ENCODE results near the gene RAP1GAP. TPM values are rescaled to one million over a fixed set of nuclear protein-coding genes. Genes with fewer than 3 reads are reported as not detected.

Gene RAP1GAP
- total and polyA plus RNA-seq, 9 of the 15 experiments (the other 6 are each of a cell fraction or from before 2014, with no cell fraction given), result 0.29 to 30.2 (median 19.2) TPM

GRCh38 chr1:21680381-21680780 is 11.2 kb upstream of the RAP1GAP start:
- Histone ChIP-seq H3K9me3 (replicated peaks; ENCODE audit: control insufficient read depth, insufficient read depth, low read depth, low read length) (no peaks in the 10 kb centered on the region), H3K9me1 (ENCODE audit: control insufficient read depth, insufficient read depth, low read length) (no peaks in the 10 kb centered on the region), H4K20me1 (replicated peaks; ENCODE audit: control insufficient read depth, insufficient read depth, low read length) (no peaks in the 10 kb centered on the region), H3K79me2 (ENCODE audit: control insufficient read depth, insufficient read depth, low read length) (no peaks in the 10 kb centered on the region), H3K9ac (ENCODE audit: insufficient read depth in 1 of 2, low read depth in 2 of 2, low read length in 2 of 2) (no peak overlapping the region), H3K27me3 (ENCODE audit: control insufficient read depth in 2 of 2, insufficient read depth in 2 of 2, low read length in 2 of 2) (no peaks in the 10 kb centered on the region), H2AFZ (ENCODE audit: low read depth, low read length) (no peak overlapping the region), H3K4me1 (replicated peaks in 1 of 2; ENCODE audit: control insufficient read depth in 2 of 2, insufficient read depth in 2 of 2, low read length in 2 of 2) (peaks cover 8 to 21% of the 10 kb centered on the region in 2 experiments; a peak in 4 of 5 replicates), H3K36me3 (ENCODE audit: control insufficient read depth, insufficient read depth, low read length) (peaks cover 79% of the 10 kb centered on the region), H3K4me2 (ENCODE audit: insufficient read depth, low read length) (no peak overlapping the region), H3K27ac (ENCODE audit: extremely low read depth, low read depth, low read length) (no peak overlapping the region), H3K4me3 (no peak overlapping the region)
- intact Hi-C loops (cut with micrococcal nuclease) (no loop called here), in situ Hi-C loops (cut with MboI) (no loop called here)
- CTCF ChIA-PET (ENCODE audit: low intra/inter-chr PET ratio), result interaction anchor here (0.5 kb wide), 1 partner anchor 93 kb away, joined by 6 read pairs; no protein-coding TSS in a partner anchor
- TF ChIP-seq TEAD4 (IDR thresholded peaks at IDR 0.05; ENCODE audit: low read length), result no peak
- TF ChIP-seq TEAD4 (CRISPR knock-in tag; IDR thresholded peaks at IDR 0.05; ENCODE audit: borderline replicate concordance), result no peak
- no peak for TF ChIP-seq BRD9 (IDR thresholded peaks at IDR 0.05; ENCODE audit: low read depth, partially characterized antibody)
- no peak for TF ChIP-seq BCL6 (CRISPR knock-in tag; IDR thresholded peaks at IDR 0.05)
- no peak for TF ChIP-seq POLR3G (IDR thresholded peaks at IDR 0.05; ENCODE audit: extremely low read depth, insufficient read length, insufficient replicate concordance)
- TF ChIP-seq ATF2 (CRISPR knock-in tag; IDR thresholded peaks at IDR 0.05), result no peak
- no peak for TF ChIP-seq ZNF717 (CRISPR knock-in tag; IDR thresholded peaks at IDR 0.05)
- no peak for TF ChIP-seq MEF2D (tag; conservative IDR thresholded peaks at IDR 0.05; ENCODE audit: low read depth)
- no peak for TF ChIP-seq SMAD2 (IDR thresholded peaks at IDR 0.05; ENCODE audit: low read depth, low read length)
- no peak for TF ChIP-seq DLX4 (CRISPR knock-in tag; IDR thresholded peaks at IDR 0.05)
- BruUV-seq (replicated peaks), result no TSS peak
- POLR2A ChIA-PET, result interaction anchor here (0.7 to 2.2 kb wide), 2 partner anchors 9 kb away, joined by 3 to 9 read pairs; no protein-coding TSS in a partner anchor
- WGBS (ENCODE audit: insufficient coverage, low coverage, missing lambda C conversion rate), result 95% methylated on average over 1 of the region's 1 CpG
- FAIRE-seq (no peak), ATAC-seq (no peak), DNase-seq (ENCODE audit: extremely low read depth in 1 of 4, low spot score in 3 of 4) (no peak)

Measured in K562 (cell line).